ENCODE measurements around the gene CGN.

Gene CGN

GRCh38 chr1:151526735-151527525 lies 15.7 kb downstream of the CGN start:
- DNase-seq, result no peak

- no peak for DNase-seq
Observed at GRCh38 chr1:151529211-151529702, 18.1 kb downstream of the CGN start.

- no peak for DNase-seq
Observed at GRCh38 chr1:151529781-151530180, 18.6 kb downstream of the CGN start.

- no peak for DNase-seq
Observed at GRCh38 chr1:151530461-151530860, 19.3 kb downstream of the CGN start.

GRCh38 chr1:151533870-151534269 lies 22.7 kb downstream of the CGN start:
- no peak for DNase-seq

- DNase-seq, result no peak
Observed at GRCh38 chr1:151534662-151535278, 23.6 kb downstream of the CGN start.

- DNase-seq, result no peak
Observed at GRCh38 chr1:151535326-151536271, 24.4 kb downstream of the CGN start.

- DNase-seq, result no peak
Observed at GRCh38 chr1:151536499-151536898, 25.3 kb downstream of the CGN start.

GRCh38 chr1:151537112-151537511 lies 25.9 kb downstream of the CGN start:
- DNase-seq, result no peak

GRCh38 chr1:151539321-151540020 lies 28.3 kb downstream of the CGN start:
- DNase-seq, result peak; percentile 34 to 51

- peak; percentile 58 to 67 for DNase-seq
Observed at GRCh38 chr1:151540021-151540981, 29.1 kb downstream of the CGN start, which contains the start of gene TUFT1. TSS of gene TUFT1 (plus strand) at chr1:151540309. CDS start at chr1:151540367, 58 bp downstream.

GRCh38 chr1:151540982-151541377 lies 29.8 kb downstream of the CGN start:
- DNase-seq, result no peak

- DNase-seq, result no peak
Observed at GRCh38 chr1:151541752-151542151, 30.6 kb downstream of the CGN start.

- no peak for DNase-seq
Observed at GRCh38 chr1:151542710-151543129, 31.5 kb downstream of the CGN start.

GRCh38 chr1:151545542-151545941 lies 34.4 kb downstream of the CGN start:
- no peak for DNase-seq

GRCh38 chr1:151546011-151546925 lies 35.1 kb downstream of the CGN start:
- DNase-seq, result no peak

GRCh38 chr1:151547119-151547899 lies 36.1 kb downstream of the CGN start:
- no peak for DNase-seq

GRCh38 chr1:151547900-151548230 lies 36.7 kb downstream of the CGN start:
- no peak for DNase-seq

- DNase-seq, result no peak
Observed at GRCh38 chr1:151549199-151549598, 38.0 kb downstream of the CGN start.
